OCI-LY7 (cell line): ENCODE results near the gene SLC17A7.

Source experiments
- EZH2phosphoT487 ChIP-seq: fragments of 200-600 bp; sonication (generic); IDR thresholded peaks from 2 replicates; pipeline ENCODE4 v1.6.1; 2018; ENCODE audit warnings: low read depth, borderline replicate concordance, mild to moderate bottlenecking, mixed run types, antibody characterized with exemption, low read length, moderate library complexity, mixed read lengths
- TF ChIP-seq, protein P1 (sequence below): fragments of 200-600 bp; sonication (generic); conservative IDR thresholded peaks from 2 replicates; pipeline ENCODE4 v1.5.1; 2014; ENCODE audit warnings: mild to moderate bottlenecking, antibody characterized with exemption, low read length, moderate library complexity, mixed read lengths

DNA sequence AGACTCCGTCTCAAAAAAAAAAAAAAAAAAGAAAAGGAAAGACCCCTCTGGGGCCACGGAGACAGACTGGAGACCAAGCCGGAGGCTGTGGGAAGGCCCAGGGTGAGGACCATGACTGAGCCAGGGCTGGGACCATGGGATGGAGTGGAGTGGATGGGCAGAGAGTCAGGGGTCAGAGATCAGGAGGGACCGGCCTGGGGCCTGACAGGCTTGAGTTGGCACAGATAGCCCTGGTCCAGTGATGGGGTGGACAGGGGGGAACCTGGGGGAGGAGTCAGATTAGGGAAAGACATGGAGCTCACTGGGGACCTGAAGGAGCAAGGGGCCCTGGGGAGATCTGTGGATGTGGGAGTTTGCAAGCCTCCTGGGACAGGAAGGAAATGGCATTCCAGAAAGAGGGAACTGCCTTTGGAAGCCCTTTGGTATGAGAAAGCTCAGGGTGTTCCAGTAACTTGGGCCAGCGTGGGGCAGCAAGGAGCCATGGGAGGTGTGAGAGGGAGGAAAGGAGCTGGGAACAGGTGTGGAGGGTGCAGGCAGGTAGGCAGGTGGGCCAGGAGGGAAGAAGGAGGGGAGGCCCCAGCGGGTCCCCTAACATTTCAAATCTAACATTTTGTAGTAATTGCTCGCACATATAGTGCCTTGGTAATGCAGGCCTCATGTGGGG is 39.8 kb upstream of the SLC17A7 start:
- TF ChIP-seq, protein P1, sequence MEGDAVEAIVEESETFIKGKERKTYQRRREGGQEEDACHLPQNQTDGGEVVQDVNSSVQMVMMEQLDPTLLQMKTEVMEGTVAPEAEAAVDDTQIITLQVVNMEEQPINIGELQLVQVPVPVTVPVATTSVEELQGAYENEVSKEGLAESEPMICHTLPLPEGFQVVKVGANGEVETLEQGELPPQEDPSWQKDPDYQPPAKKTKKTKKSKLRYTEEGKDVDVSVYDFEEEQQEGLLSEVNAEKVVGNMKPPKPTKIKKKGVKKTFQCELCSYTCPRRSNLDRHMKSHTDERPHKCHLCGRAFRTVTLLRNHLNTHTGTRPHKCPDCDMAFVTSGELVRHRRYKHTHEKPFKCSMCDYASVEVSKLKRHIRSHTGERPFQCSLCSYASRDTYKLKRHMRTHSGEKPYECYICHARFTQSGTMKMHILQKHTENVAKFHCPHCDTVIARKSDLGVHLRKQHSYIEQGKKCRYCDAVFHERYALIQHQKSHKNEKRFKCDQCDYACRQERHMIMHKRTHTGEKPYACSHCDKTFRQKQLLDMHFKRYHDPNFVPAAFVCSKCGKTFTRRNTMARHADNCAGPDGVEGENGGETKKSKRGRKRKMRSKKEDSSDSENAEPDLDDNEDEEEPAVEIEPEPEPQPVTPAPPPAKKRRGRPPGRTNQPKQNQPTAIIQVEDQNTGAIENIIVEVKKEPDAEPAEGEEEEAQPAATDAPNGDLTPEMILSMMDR = no peak
- no peak for TF ChIP-seq EZH2phosphoT487
